ENCODE data around the gene VILL. TPM values are rescaled to one million over a fixed set of nuclear protein-coding genes. Genes with fewer than 3 reads are reported as not detected.

The VILL gene
- total RNA-seq, 1 experiment from 2014 or later = 2.3 TPM

- DNase-seq (ENCODE audit: low read depth) = no peak
Measured at GRCh38 chr3:38000965-38001455, 10.4 kb downstream of the VILL start.

- DNase-seq (ENCODE audit: low read depth) = no peak
Measured at GRCh38 chr3:38001456-38002081, 11.0 kb downstream of the VILL start.

- no peak for DNase-seq (ENCODE audit: low read depth)
Measured at GRCh38 chr3:38002291-38002876, 11.8 kb downstream of the VILL start.

- no peak for DNase-seq (ENCODE audit: low read depth)
Measured at GRCh38 chr3:38002940-38003339, 12.4 kb downstream of the VILL start.

- peak; percentile 44 for DNase-seq (ENCODE audit: low read depth)
Measured at GRCh38 chr3:38003371-38003816, 12.8 kb downstream of the VILL start.

GRCh38 chr3:38003817-38004414 lies 13.3 kb downstream of the VILL start:
- DNase-seq (ENCODE audit: low read depth) = no peak

GRCh38 chr3:38004415-38005075 lies 14.0 kb downstream of the VILL start:
- peak; percentile 57 for DNase-seq (ENCODE audit: low read depth)

GRCh38 chr3:38005076-38006020 lies 14.8 kb downstream of the VILL start:
- DNase-seq (ENCODE audit: low read depth) = no peak

- no peak for DNase-seq (ENCODE audit: low read depth)
Measured at GRCh38 chr3:38006031-38006430, 15.4 kb downstream of the VILL start.

- no peak for DNase-seq (ENCODE audit: low read depth)
Measured at GRCh38 chr3:38006445-38006995, 15.9 kb downstream of the VILL start.

- no peak for DNase-seq (ENCODE audit: low read depth)
Measured at GRCh38 chr3:38007754-38008090, 17.1 kb downstream of the VILL start.

- no peak for DNase-seq (ENCODE audit: low read depth)
Measured at GRCh38 chr3:38008191-38008701, 17.7 kb downstream of the VILL start.

GRCh38 chr3:38008971-38009580 lies 18.5 kb downstream of the VILL start:
- DNase-seq (ENCODE audit: low read depth) = no peak

GRCh38 chr3:38009807-38010591 lies 19.4 kb downstream of the VILL start:
- no peak for DNase-seq (ENCODE audit: low read depth)

GRCh38 chr3:38011111-38011510 lies 20.5 kb downstream of the VILL start:
- no peak for DNase-seq (ENCODE audit: low read depth)

- DNase-seq (ENCODE audit: low read depth) = no peak
Measured at GRCh38 chr3:38015485-38015884, 24.9 kb downstream of the VILL start.

- DNase-seq (ENCODE audit: low read depth) = no peak
Measured at GRCh38 chr3:38015984-38016383, 25.4 kb downstream of the VILL start.

GRCh38 chr3:38016410-38016809 lies 25.8 kb downstream of the VILL start:
- no peak for DNase-seq (ENCODE audit: low read depth)

- DNase-seq (ENCODE audit: low read depth) = no peak
Measured at GRCh38 chr3:38016847-38017444, 26.4 kb downstream of the VILL start.
